Natural killer cell treated with Interleukin-12 subunit alpha and Interleukin-12 subunit beta and Interleukin-15 and Interleukin-18, amount 100 ng/mL, for 72 hours (primary cell): ENCODE data around the gene SYNJ1. TPM values are rescaled to one million over a fixed set of nuclear protein-coding genes. Genes with fewer than 3 reads are reported as not detected.
A peak's percentile ranks its signal among the peaks of the same experiment; 100 is the strongest.
"Not testable (repeated sequence)": the region's sequence is repeated elsewhere in the genome, so short reads cannot be mapped to it uniquely, and the experiment has no call there.

Experiments
- ATAC-seq, 2 donors: fragments of 150-1000 bp; cut with Tn5 transposase in 1 of 2; sonication (Bioruptor Pico), chemical (Tn5 transposase) in 1 of 2; 2 replicates each; pipeline ENCODE4 v1.10.0; 2021
- DNase-seq: peaks from one replicate; pipeline ENCODE4 v3.0.0; 2022; ENCODE audit warnings: low spot score
- H3K27ac Mint-ChIP-seq, 2 donors: 1 replicate in 1 of 2; 2 replicates in 1 of 2; pipeline ENCODE4 v1.8.0; 2022; ENCODE audit warnings: mixed read lengths in 2 of 2, mild to moderate bottlenecking in 1 of 2, moderate library complexity in 1 of 2
- H3K27me3 Mint-ChIP-seq, 2 donors: 1 replicate in 1 of 2; 2 replicates in 1 of 2; pipeline ENCODE4 v1.8.0; 2022; ENCODE audit warnings: mixed read lengths in 2 of 2
- H3K36me3 Mint-ChIP-seq: one replicate; pipeline ENCODE4 v1.8.0; 2022; ENCODE audit warnings: mixed read lengths
- H3K4me1 Mint-ChIP-seq, 2 donors: 1 replicate in 1 of 2; 2 replicates in 1 of 2; pipeline ENCODE4 v1.8.0; 2022; ENCODE audit warnings: low read depth in 2 of 2, mixed read lengths in 2 of 2, mild to moderate bottlenecking in 1 of 2
- H3K4me3 Mint-ChIP-seq: one replicate; pipeline ENCODE4 v1.8.0; 2022; ENCODE audit warnings: mixed read lengths
- H3K9me3 Mint-ChIP-seq: 2 replicates; pipeline ENCODE4 v1.8.0; 2022; ENCODE audit warnings: mixed read lengths
- total RNA-seq, 2 donors: library from RNA; stranded (reverse); gene quantifications; one replicate each; pipeline ENCODE4 v1.2.3, GENCODE V29; 2022

The SYNJ1 gene
- total RNA-seq, 2 donors from 2014 or later = 15.4 to 17.4 TPM

- H3K9me3 Mint-ChIP-seq = no peaks in the 10 kb centered on the region
- no peak for DNase-seq
- no peaks in the 10 kb centered on the region for H3K36me3 Mint-ChIP-seq
- peak in 1 of 2 donors; percentile 46 for ATAC-seq
- peaks cover 12 to 24% of the 10 kb centered on the region in 2 donors for H3K4me1 Mint-ChIP-seq
- H3K27me3 Mint-ChIP-seq = no peaks in the 10 kb centered on the region
- H3K27ac Mint-ChIP-seq = peak overlapping the region in 1 of 2 donors; percentile 3
- H3K4me3 Mint-ChIP-seq = peak overlapping the region; percentile 4
Observed at GRCh38 chr21:32702702-32703101, 25.1 kb downstream of the SYNJ1 start.

GRCh38 chr21:32698971-32699693 lies 28.7 kb downstream of the SYNJ1 start:
- no peaks in the 10 kb centered on the region for H3K36me3 Mint-ChIP-seq
- H3K27me3 Mint-ChIP-seq = no peaks in the 10 kb centered on the region
- peaks cover 8 to 12% of the 10 kb centered on the region in 2 donors for H3K4me1 Mint-ChIP-seq
- DNase-seq (no peak), ATAC-seq (no peak)
- no peak overlapping the region for H3K4me3 Mint-ChIP-seq
- no peak overlapping the region for H3K27ac Mint-ChIP-seq
- H3K9me3 Mint-ChIP-seq = no peaks in the 10 kb centered on the region

- ATAC-seq = no peak
- H3K36me3 Mint-ChIP-seq = no peaks in the 10 kb centered on the region
- no peak overlapping the region for H3K27ac Mint-ChIP-seq
- no peak overlapping the region for H3K4me3 Mint-ChIP-seq
- no peaks in the 10 kb centered on the region for H3K27me3 Mint-ChIP-seq
- H3K4me1 Mint-ChIP-seq = peaks cover 6 to 10% of the 10 kb centered on the region in 2 donors
- DNase-seq = no peak
- H3K9me3 Mint-ChIP-seq = no peaks in the 10 kb centered on the region
Observed at GRCh38 chr21:32698286-32698685, 29.5 kb downstream of the SYNJ1 start.

- not testable (repeated sequence) for H3K9me3 Mint-ChIP-seq, H3K27ac Mint-ChIP-seq, ATAC-seq, H3K4me1 Mint-ChIP-seq, H3K36me3 Mint-ChIP-seq, H3K4me3 Mint-ChIP-seq, DNase-seq, H3K27me3 Mint-ChIP-seq
Observed at GRCh38 chr21:32695482-32695881, 32.3 kb downstream of the SYNJ1 start.

- DNase-seq = no peak
- Mint-ChIP-seq H3K36me3 (peaks cover 6% of the 10 kb centered on the region), H3K9me3 (no peaks in the 10 kb centered on the region), H3K4me1 (no peaks in the 10 kb centered on the region), H3K4me3 (no peak overlapping the region), H3K27me3 (no peaks in the 10 kb centered on the region), H3K27ac (no peak overlapping the region)
- ATAC-seq = no peak
Observed at GRCh38 chr21:32693581-32693980, 34.2 kb downstream of the SYNJ1 start.

- no peak for DNase-seq
- Mint-ChIP-seq H3K27me3 (no peaks in the 10 kb centered on the region), H3K4me1 (no peaks in the 10 kb centered on the region), H3K4me3 (no peak overlapping the region), H3K27ac (no peak overlapping the region), H3K9me3 (no peaks in the 10 kb centered on the region), H3K36me3 (peaks cover 6% of the 10 kb centered on the region)
- ATAC-seq = no peak
Observed at GRCh38 chr21:32690085-32690484, 37.7 kb downstream of the SYNJ1 start.

- no peak for ATAC-seq
- Mint-ChIP-seq H3K4me3 (no peak overlapping the region), H3K27me3 (no peaks in the 10 kb centered on the region), H3K4me1 (no peaks in the 10 kb centered on the region), H3K9me3 (no peaks in the 10 kb centered on the region), H3K27ac (no peak overlapping the region), H3K36me3 (peaks cover 6% of the 10 kb centered on the region)
- DNase-seq = no peak
Observed at GRCh38 chr21:32687643-32688345, 40.0 kb downstream of the SYNJ1 start.

- no peaks in the 10 kb centered on the region for H3K36me3 Mint-ChIP-seq
- no peaks in the 10 kb centered on the region for H3K9me3 Mint-ChIP-seq
- H3K27me3 Mint-ChIP-seq = no peaks in the 10 kb centered on the region
- no peak overlapping the region for H3K27ac Mint-ChIP-seq
- H3K4me1 Mint-ChIP-seq = no peaks in the 10 kb centered on the region
- DNase-seq (no peak), ATAC-seq (no peak)
- H3K4me3 Mint-ChIP-seq = no peak overlapping the region
Observed at GRCh38 chr21:32682696-32683474, 44.9 kb downstream of the SYNJ1 start.

GRCh38 chr21:32674731-32675130 lies 53.1 kb downstream of the SYNJ1 start:
- Mint-ChIP-seq H3K4me3 (no peak overlapping the region), H3K36me3 (peaks cover 10% of the 10 kb centered on the region), H3K27me3 (no peaks in the 10 kb centered on the region), H3K4me1 (no peaks in the 10 kb centered on the region), H3K9me3 (no peaks in the 10 kb centered on the region), H3K27ac (no peak overlapping the region)
- ATAC-seq = no peak
- no peak for DNase-seq

GRCh38 chr21:32674038-32674437 lies 53.8 kb downstream of the SYNJ1 start:
- Mint-ChIP-seq H3K4me1 (no peaks in the 10 kb centered on the region), H3K36me3 (peaks cover 10% of the 10 kb centered on the region), H3K27ac (no peak overlapping the region), H3K4me3 (no peak overlapping the region), H3K27me3 (no peaks in the 10 kb centered on the region), H3K9me3 (no peaks in the 10 kb centered on the region)
- no peak for DNase-seq
- ATAC-seq = no peak

- ATAC-seq = no peak
- no peak overlapping the region for H3K27ac Mint-ChIP-seq
- no peak overlapping the region for H3K4me3 Mint-ChIP-seq
Observed at GRCh38 chr21:32666258-32666657, 61.6 kb downstream of the SYNJ1 start.

GRCh38 chr21:32664095-32664494 lies 63.7 kb downstream of the SYNJ1 start:
- H3K4me1 Mint-ChIP-seq, H3K9me3 Mint-ChIP-seq, H3K27ac Mint-ChIP-seq, H3K27me3 Mint-ChIP-seq, H3K4me3 Mint-ChIP-seq, ATAC-seq, DNase-seq: not testable (repeated sequence)
- H3K36me3 Mint-ChIP-seq = peaks cover 43% of the 10 kb centered on the region

More at GRCh38 chr21:32666258-32666657, 61.6 kb downstream of the SYNJ1 start:
- DNase-seq = no peak
- Mint-ChIP-seq H3K36me3 (peaks cover 48% of the 10 kb centered on the region), H3K27me3 (no peaks in the 10 kb centered on the region), H3K9me3 (peaks cover 7% of the 10 kb centered on the region), H3K4me1 (no peaks in the 10 kb centered on the region)

GRCh38 chr21:32661981-32662380 lies 65.8 kb downstream of the SYNJ1 start:
- ATAC-seq, DNase-seq, H3K27ac Mint-ChIP-seq, H3K4me1 Mint-ChIP-seq, H3K9me3 Mint-ChIP-seq, H3K4me3 Mint-ChIP-seq, H3K27me3 Mint-ChIP-seq: not testable (repeated sequence)
- peaks cover 37% of the 10 kb centered on the region for H3K36me3 Mint-ChIP-seq
